HG03469 (cell line): ENCODE measurements around the gene RAD17.
A peak's percentile ranks its signal among the peaks of the same experiment; 100 is the strongest.
"Not testable (repeated sequence)": the region's sequence is repeated elsewhere in the genome, so short reads cannot be mapped to it uniquely, and the experiment has no call there.

Experiments used
- ATAC-seq: cut with Tn5 transposase; IDR thresholded peaks from one replicate; pipeline ENCODE4 v1.9.1; 2021; ENCODE audit warnings: mild to moderate bottlenecking, moderate library complexity, moderate number of reproducible peaks; ENCODE audit not compliant: unreplicated experiment

The RAD17 gene

GRCh38 chr5:69369340-69370121 is at the start of gene RAD17, which contains the start of the genes AK6 and TAF9:
Gene RAD17, plus strand, starts transcription at chr5:69369818. Its CDS starts 2,391 bp downstream, at chr5:69372209.
Gene AK6, minus strand, starts transcription at chr5:69369520. Its CDS starts 30 bp downstream, at chr5:69369490.
Gene TAF9, minus strand, starts transcription at chr5:69369520. Its CDS starts 3,783 bp downstream, at chr5:69365737.
- ATAC-seq, result peak; percentile 82

- no peak for ATAC-seq
Observed at GRCh38 chr5:69326365-69326764, 43.3 kb upstream of the RAD17 start.

- no peak for ATAC-seq
Observed at GRCh38 chr5:69329905-69330489, 39.6 kb upstream of the RAD17 start.

- ATAC-seq, result no peak
Observed at GRCh38 chr5:69331528-69332445, 37.8 kb upstream of the RAD17 start.

GRCh38 chr5:69333668-69334315 is 35.8 kb upstream of the RAD17 start:
- ATAC-seq, result not testable (repeated sequence)

- ATAC-seq, result no peak
Observed at GRCh38 chr5:69334793-69335268, 34.8 kb upstream of the RAD17 start.

GRCh38 chr5:69335341-69335935 is 34.2 kb upstream of the RAD17 start:
- ATAC-seq, result no peak

GRCh38 chr5:69341520-69342161 is 28.0 kb upstream of the RAD17 start:
- ATAC-seq, result no peak

- ATAC-seq, result no peak
Observed at GRCh38 chr5:69343083-69343482, 26.5 kb upstream of the RAD17 start.

GRCh38 chr5:69350664-69351063 is 19.0 kb upstream of the RAD17 start:
- ATAC-seq, result no peak

GRCh38 chr5:69359699-69360098 is 9.9 kb upstream of the RAD17 start:
- ATAC-seq, result no peak

- no peak for ATAC-seq
Observed at GRCh38 chr5:69360442-69360841, 9.2 kb upstream of the RAD17 start.

GRCh38 chr5:69364414-69364813 is 5.2 kb upstream of the RAD17 start:
- no peak for ATAC-seq

GRCh38 chr5:69364850-69365249 is 4.8 kb upstream of the RAD17 start:
- no peak for ATAC-seq

GRCh38 chr5:69367697-69368279 is 1.8 kb upstream of the RAD17 start:
- ATAC-seq, result no peak

GRCh38 chr5:69368458-69369339 is 919 bp upstream of the RAD17 start:
- peak; percentile 1 for ATAC-seq

- not testable (repeated sequence) for ATAC-seq
Observed at GRCh38 chr5:69370335-69370734, 717 bp downstream of the RAD17 start.

- ATAC-seq, result no peak
Observed at GRCh38 chr5:69372394-69372793, 2.8 kb downstream of the RAD17 start.
